GM18870 (cell line): ENCODE measurements around the gene OCEL1.
"Not testable (repeated sequence)": the region's sequence is repeated elsewhere in the genome, so short reads cannot be mapped to it uniquely, and the experiment has no call there.

Experiments
- ATAC-seq: cut with Tn5 transposase; IDR thresholded peaks from one replicate; pipeline ENCODE4 v1.9.1; 2021; ENCODE audit warnings: moderate library complexity; ENCODE audit not compliant: unreplicated experiment

OCEL1 gene

DNA sequence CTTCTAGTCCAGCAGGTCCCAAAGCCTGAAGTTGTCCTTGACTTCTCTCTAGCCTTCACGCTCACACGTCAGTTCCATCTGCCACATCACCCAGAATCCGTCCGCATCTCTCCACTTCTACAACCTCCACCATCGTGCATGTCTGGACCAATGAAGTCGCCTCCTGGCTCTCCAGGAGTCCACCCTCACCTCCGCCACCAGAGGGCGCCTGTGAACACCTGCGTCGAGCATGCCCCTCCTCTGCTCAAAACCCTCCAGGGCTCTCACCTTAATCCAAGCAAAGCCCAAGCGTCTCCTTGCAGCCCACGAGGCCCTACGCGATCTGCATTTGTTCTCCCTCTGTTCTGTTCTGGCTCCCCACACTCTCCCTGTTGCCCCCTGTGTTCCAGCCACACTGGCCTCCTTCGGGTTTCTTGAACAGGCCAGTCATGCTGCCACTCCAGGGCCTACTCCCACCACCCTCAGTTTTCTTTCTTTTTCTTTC is 34.9 kb downstream of the OCEL1 start:
- peak; percentile 58 for ATAC-seq

GRCh38 chr19:17262557-17262956 is 36.5 kb downstream of the OCEL1 start:
- ATAC-seq = no peak

GRCh38 chr19:17263712-17264640 is 38.0 kb downstream of the OCEL1 start:
- ATAC-seq = no peak

DNA sequence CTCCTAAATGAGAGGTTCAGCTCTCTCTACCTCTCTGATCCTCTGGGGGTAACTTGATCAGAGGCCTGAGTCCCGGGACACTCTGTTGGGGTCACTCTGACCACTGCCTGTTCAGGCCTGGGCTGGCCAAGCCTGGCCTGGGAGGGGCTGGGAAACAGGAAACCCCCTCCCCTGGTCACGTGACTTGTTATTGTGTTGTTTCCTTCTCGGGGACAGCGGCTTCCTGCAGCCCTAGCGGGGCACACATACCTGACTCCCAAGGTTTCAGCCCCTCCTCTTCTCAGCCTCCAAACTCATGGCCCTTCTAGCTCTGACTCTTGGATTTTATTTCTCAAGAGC is 38.6 kb downstream of the OCEL1 start, which contains the start of gene USHBP1:
Gene USHBP1, minus strand, starts transcription at position 105 of the 339 bp plus-strand sequence. CDS start 446 bp downstream, outside the sequence.
- no peak for ATAC-seq

- ATAC-seq = no peak
Measured at GRCh38 chr19:17266026-17266425, 40.0 kb downstream of the OCEL1 start.

DNA sequence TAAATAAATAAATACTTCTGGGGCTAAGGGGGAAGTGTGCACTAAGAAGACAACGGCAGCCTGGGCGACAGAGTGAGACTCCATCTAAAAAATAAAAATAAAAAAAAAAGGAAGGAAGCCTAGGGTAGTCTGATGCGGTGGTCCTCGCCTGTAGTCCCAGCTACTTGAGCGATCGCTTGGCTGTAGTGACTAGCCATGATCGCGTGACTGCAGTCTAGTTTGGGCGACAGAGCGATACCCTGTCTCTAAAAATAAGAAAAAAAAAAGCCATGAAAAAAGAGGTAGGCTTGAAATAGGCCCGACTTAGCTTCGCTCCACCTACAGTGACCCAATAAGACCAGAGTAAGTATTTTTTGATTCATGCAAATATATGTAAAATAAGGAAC is 40.6 kb downstream of the OCEL1 start:
- peak; percentile 15 for ATAC-seq

- ATAC-seq = peak; percentile 95
Measured at GRCh38 chr19:17266975-17267788, 41.2 kb downstream of the OCEL1 start, which contains the start of gene BABAM1. BABAM1 (plus strand) TSS chr19:17267443; CDS start chr19:17268807, 1,364 bp downstream.

DNA sequence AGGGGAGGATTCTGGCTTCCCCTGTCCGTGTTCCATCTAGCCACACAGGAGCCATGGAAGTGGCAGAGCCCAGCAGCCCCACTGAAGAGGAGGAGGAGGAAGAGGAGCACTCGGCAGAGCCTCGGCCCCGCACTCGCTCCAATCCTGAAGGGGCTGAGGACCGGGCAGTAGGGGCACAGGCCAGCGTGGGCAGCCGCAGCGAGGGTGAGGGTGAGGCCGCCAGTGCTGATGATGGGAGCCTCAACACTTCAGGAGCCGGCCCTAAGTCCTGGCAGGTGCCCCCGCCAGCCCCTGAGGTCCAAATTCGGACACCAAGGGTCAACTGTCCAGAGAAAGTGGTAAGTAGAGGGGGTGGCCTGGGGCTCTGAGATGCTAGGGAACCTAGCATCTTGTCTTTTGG is 42.7 kb downstream of the OCEL1 start:
- no peak for ATAC-seq

- ATAC-seq = not testable (repeated sequence)
Measured at GRCh38 chr19:17274892-17275291, 48.9 kb downstream of the OCEL1 start.

DNA sequence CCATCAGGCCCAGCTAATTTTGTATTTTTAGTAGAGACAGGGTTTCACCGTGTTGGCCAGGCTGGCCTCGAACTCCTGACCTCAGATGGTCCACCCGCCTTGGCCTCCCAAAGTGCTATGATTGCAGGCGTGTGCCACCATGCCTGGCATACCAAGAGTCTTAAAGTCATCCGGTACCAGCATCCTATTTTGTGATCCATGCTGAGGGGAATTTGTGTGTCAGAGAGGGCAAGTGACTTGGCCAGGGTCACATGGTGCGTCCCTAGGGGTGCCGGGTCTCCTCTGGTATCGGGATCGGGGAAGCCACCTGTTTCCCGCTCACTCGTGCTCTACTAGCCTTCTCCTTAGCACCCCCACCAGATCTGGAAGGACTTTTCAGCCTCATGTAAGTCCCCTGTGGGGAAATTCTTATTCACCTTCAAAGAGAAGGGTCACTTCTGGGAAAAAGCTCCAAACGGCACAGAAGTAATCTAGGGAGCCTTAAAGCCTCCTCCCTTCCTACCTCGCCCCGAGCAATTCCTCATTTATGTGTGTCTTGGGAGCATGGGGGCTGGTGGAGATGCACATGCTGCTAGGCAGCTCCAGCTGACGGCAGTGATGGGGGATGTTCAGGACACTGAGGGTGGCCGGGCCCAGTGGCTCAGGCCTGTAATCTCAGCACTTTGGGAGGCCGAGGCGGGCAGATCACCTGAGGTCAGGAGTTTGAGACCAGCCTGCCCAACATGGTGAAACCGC is 49.6 kb downstream of the OCEL1 start:
- ATAC-seq = no peak
